RPMI8226 (cell line): ENCODE measurements around the gene PELO.
A peak's percentile ranks its signal among the peaks of the same experiment; 100 is the strongest.
"Not testable (repeated sequence)": the region's sequence is repeated elsewhere in the genome, so short reads cannot be mapped to it uniquely, and the experiment has no call there.

ENCODE experiments used
- DNase-seq: peaks from one replicate; pipeline ENCODE4 v3.0.0-alpha.2; 2015

Gene PELO, protein sequence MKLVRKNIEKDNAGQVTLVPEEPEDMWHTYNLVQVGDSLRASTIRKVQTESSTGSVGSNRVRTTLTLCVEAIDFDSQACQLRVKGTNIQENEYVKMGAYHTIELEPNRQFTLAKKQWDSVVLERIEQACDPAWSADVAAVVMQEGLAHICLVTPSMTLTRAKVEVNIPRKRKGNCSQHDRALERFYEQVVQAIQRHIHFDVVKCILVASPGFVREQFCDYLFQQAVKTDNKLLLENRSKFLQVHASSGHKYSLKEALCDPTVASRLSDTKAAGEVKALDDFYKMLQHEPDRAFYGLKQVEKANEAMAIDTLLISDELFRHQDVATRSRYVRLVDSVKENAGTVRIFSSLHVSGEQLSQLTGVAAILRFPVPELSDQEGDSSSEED

DNA sequence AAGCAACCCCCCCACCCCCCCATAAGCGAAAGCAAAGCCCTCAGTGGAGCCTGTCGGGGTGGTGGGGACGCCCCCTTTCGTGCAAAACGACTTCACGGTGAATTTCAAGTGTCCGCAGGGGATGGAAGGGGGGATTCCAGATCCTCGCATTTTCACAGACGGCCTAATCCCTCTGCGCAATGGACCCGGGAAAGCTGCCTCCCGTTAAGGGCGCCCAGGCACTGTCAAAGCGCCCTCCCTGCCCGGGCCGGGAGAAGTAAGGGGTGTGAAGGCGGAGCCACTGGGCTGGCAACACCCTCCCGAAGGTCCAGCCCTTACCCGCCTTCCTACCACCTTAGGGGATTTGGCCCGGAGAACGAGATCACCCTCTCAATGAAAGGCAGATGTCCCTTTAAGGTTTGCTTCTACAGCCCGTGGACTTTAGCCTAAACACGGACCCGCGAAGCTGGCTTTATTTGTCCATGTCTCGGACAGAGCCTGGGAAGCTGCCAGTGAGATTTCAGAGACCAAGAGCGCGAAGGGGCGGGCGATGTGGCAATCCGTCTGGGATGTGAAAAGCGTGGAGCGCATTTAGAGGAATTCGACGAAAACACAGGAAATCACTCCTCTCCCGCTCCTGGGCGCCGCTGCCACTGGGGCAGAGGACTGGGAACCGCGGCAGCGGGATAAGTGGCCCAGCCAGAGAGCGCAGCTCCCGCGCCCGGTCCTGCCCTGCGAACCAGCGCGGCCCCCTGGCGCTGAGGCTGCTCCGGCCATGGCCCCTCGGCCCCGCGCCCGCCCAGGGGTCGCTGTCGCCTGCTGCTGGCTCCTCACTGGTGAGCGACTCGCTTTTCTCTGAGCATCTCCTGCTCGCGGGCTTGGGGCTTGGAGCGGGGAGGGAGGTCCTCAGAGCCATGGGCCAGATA is at the start of gene PELO, which contains the start of gene ITGA1:
TSS of gene PELO (plus strand) at position 317 of the 905 bp plus-strand sequence. CDS start 12,479 bp downstream, outside the sequence.
TSS of gene ITGA1 (plus strand) at position 317 of the 905 bp plus-strand sequence. CDS start at position 755, 438 bp downstream.
- peak; percentile 39 for DNase-seq

DNA sequence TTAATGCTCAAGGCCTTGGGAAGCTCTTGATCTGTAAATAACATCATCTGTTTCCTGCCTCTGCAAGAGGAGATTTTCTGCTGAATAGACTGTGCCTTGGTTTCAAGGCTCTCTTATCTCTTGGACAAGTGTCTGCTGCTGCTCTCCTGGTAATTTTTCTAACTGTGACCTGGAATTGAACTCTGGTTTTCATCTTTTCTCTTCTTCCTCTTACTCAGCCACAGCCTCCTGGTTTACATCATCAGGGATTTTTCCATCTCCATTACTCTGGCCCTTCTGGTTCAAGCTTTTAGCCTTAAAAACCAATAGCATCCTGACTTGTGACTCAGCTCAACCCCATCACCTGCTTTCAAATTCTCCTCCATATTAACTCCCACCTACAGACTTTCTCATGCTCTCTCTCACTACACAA is 49.6 kb upstream of the PELO start:
- DNase-seq, result no peak

DNA sequence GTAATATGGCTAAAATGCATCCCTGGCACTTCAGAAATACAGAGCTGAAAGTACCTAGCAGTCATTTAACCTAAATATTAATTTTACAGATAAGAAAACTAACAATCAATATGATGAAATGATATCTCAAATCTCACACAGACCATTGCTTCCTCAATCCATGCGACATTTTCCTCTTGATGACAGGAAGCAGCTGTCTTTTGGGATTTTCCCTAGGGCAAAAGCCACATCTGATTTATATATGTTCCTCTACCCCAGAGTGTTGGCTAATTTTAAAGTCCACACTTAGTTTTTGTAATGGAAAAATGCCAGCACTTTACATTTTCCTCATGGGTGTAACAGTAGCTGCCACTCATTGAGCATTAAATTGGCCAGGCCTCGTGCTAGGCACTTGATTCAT is 47.7 kb upstream of the PELO start:
- DNase-seq, result no peak

DNA sequence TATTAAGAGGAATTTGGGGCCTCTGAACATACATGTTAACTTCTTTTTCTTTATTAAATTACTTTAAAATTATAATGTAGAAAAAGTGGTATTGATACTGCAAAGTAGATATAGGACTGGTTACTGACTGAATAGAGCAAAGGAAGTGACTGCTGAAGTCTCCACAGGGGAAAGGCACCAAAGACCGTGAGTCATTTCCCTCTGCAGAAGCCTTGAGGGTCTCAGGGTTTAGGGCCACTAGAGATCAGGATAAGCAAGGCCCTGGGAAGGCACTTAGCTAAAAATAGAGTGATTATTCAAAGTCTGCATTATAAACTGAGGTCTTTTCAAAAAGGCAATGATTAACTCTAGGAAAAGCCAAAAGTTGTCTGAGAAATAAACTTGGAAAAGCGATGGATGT is 44.7 kb upstream of the PELO start:
- no peak for DNase-seq

DNA sequence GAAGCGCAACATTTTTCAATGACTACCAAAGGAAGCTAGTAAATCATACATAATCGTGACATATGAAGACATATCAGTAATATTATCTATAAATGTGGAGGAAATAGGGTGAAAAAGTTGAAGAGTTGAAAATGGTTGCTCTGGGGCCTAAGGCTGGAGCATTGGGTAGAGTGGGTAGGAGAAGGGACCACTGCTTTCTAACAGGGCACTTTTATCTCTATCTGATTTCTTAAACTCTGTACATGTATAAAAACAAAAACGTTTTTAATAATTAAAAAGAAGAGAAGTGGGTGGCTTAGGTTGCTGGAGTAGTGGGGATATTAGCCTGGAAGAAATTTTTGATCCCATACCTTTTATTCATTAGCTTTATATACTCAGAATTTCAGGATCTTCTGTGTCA is 44.2 kb upstream of the PELO start:
- no peak for DNase-seq

DNA sequence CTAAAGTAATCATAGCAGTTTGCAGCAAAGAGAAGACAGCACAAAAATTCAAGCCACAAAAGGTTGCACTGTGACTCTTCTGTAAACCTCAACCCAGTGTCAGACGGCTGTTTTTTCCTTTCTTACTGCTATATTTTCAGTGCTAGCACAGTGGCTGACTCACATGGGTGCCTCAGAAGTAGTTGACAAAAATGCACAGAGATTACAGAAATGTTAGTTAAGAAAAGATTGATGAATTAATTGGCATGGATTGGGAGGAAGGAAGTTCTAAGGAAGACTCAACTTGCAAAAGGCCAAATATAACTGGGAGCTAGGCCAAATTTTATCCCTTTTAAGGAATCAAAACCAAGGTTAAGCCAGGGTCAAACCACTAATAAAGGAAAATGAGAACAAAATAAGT is 43.7 kb upstream of the PELO start:
- DNase-seq, result no peak

DNA sequence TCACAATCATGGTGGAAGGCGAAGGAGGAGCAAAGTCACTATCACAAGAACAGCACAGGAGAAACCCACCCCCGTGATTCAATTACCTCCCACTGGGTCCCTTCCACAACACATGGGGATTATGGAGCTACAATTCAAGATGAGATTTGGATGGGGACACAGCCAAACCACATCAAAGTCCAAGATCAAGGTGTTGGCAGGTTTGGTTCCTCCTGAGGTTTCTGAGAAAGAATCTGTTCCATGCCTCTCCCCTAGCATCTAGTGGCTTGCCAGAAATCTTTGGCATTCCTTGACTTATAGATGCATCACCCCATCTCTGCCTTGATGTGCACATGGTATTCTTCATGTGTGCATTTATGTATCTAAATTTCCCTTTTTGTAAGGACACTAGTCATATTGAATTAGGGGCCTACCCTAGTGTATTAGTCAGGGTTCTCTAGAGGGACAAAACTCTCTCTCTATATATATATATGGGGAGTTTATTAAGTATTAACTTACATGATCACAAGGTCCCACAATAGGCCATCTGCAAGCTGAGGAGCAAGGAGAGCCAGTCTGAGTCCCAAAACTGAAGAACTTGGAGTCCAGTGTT is 42.8 kb upstream of the PELO start:
- DNase-seq, result not testable (repeated sequence)

DNA sequence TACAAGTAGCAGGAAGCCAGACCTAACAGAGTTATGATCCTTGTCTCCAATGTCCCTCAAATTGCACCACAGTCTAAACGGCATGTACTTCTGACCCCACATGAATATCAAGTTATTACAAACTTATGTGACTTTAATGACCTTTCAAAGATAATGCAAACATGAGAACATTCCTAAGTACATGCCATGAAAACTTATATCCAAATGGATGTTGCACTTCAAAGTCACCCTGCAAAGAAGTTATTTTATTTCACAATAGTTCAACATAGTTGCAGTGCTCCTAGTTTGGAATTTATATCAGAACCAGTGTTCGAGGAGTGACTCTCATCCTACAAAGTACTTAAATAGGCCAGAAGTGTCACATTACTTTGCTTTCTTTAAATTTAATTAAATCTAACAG is 41.2 kb upstream of the PELO start:
- no peak for DNase-seq

DNA sequence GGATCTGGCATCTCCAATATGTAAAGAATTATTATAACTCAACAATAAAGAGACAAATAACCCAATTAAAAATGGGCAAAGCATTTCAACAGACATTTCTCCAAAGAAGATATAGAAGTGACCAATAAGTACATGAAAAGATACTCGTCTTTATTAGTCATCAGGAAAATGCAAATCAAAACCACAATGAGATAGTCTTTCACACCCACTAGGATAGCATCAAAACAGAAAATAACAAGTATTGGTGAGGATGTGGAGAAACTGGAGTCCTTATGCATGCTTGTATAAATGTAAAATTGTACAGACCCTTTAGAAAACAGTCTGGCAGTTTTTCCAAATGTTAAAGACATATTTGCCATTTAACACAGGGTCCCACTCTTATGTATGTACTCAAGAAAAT is 39.1 kb upstream of the PELO start:
- DNase-seq, result no peak

DNA sequence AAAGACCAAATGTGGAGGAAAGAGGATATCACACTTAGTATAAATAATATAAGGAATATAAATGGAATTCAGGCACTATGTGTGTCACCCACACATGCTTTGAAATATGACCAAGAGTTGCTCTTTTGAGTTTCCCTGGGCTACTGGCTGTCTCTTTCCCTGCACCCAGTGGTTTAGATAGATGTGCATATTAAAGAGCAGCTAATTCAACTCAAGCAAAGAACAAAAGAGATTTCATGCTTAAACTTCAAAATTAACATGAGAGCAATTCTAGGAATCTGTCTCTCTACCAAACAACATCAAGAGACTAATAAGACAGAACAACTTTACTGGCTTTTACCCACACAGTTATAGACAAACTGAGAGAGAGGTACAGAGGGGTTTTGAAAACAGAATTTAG is 38.0 kb upstream of the PELO start:
- DNase-seq, result no peak

DNA sequence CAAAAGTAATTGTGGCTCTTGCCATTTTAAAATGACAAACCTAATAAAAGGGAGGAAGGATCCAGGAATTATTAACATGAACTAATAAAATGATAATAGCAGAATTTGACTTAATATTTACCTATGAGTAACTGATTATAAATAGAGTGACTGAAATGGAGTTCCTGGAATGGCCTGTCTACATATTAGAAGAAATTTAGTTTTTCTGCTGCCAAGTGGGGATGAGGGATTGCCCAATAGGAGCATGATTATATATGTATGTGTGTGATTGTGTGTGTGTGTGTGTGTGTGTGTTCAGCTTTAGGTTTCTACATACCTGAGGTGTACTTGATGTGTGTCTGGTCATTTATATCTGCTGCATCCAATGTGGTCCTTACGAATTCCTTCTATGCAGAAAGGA is 36.6 kb upstream of the PELO start:
- DNase-seq, result no peak

DNA sequence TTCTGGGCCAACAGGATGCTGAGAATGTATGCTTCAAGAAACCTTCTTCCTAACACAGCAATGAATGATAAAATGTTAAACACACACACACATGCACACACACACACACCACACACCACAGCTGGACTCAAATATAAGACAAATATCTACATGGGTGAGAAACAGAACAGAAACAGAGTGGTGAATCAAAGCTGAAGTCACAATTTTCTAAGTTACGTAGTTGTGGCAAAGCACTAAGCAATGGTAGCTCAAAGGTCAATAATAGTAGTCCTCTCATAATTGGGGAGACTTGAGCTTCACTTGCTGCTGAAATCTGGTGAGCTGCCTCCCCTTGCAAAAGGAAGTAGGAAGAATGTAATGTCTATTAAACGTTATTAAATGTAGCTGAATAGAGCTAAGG is 33.7 kb upstream of the PELO start:
- DNase-seq, result no peak

DNA sequence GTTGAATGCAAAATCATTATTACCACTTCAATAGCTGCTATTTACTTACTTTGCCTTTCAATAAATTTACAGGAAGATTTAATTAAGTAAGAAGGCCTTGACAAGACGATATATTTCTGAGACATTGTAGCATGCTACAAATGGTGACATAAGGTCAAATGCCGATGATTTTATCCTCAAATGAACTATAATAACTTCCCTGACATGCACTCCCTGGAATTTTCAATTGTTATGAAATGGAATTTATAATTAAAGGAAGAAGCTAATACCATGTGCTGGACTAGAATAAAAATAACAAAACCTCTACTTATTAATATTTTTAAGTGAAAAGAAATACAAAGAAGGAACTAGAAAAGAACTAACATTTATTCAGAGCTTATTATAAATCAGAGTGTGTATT is 30.2 kb upstream of the PELO start:
- no peak for DNase-seq

DNA sequence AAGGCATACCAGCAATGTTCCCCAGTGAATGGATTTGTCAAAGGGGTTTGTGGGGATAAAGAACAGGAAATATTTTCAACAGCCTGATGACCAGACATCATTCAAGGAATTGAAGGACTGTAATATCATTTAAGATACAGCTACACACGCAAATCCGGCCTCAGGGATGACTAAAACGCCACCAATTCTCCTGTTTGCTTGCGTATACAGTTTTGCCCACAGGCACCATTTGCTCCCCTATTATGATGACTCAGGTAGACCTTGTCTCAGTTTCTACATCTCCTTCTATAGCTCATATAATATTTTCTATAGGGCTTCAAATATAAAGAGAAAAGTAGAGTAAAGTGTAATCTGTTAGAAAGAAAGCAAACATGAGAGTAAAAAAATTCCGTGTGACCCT is 29.7 kb upstream of the PELO start:
- DNase-seq, result no peak

DNA sequence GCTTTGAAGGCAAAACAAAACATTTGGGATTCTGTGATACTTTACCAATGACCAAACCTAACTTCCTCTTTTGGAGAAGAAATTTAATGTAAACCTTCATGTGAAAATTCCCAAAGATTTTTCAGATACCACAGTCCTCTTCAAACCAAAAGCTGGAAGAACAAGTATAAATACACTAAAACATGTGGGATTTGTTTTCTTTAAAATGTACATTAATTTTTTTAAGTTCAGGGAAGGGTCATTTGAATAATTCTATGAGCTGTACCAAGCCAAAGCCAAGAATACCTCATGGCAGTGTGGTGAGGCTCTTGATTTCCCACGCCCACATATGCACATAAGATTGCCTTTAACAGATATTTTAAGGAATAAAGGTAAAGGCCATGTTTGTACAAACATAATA is 28.4 kb upstream of the PELO start:
- DNase-seq, result no peak

DNA sequence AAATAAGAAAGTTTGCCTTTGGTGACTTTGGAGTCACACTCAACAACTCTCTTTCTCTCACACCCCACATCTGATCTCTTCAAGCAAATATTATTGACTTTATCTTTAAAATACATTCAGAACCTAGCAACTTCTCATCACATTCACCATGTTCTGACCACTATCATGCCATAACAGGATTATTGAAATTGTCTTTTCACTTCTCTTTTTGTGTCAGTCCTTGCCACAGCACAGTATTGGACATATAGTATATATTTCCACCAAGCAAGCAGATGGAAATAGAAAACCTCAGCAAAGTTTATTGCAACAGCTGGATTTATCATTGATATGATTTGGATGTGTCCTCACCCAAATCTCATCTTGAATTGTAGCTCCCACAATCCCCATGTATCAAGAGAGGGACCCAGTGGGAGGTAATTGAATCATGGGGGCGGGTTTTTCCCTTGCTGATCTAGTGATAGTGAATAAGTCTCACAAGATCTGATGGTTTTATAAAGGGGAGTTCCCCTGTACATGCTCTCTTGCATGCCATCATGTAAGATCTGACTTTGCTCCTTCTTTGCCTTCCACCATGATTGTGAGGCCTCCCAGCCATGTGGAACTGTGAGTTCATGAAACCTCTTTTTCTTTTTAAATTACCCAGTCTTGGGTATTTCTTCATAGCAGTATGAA is 26.9 kb upstream of the PELO start:
- no peak for DNase-seq

DNA sequence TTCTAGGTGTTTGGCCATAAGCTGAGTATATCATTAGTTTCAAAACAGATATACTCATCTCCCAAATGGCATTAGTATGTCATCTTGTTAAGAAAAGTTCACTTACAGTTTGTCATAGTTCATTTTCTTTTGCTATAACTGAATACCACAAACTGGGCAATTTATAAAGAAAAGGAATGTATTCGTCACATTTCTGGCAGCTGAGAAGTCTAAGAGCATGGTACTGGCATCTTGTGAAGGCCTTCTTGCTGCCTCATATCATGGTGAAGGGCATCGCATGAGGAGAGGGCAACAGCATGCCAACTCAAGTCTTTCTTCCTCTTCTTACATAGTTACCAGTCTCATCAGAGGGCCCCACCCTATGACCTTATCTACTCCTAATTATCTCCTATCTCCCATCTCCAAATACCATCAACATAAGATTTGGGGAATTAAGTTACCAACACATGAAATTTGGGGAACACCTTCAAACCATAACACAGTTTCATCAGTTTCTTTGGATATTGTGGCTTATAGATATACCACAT is 20.4 kb upstream of the PELO start:
- DNase-seq, result no peak

DNA sequence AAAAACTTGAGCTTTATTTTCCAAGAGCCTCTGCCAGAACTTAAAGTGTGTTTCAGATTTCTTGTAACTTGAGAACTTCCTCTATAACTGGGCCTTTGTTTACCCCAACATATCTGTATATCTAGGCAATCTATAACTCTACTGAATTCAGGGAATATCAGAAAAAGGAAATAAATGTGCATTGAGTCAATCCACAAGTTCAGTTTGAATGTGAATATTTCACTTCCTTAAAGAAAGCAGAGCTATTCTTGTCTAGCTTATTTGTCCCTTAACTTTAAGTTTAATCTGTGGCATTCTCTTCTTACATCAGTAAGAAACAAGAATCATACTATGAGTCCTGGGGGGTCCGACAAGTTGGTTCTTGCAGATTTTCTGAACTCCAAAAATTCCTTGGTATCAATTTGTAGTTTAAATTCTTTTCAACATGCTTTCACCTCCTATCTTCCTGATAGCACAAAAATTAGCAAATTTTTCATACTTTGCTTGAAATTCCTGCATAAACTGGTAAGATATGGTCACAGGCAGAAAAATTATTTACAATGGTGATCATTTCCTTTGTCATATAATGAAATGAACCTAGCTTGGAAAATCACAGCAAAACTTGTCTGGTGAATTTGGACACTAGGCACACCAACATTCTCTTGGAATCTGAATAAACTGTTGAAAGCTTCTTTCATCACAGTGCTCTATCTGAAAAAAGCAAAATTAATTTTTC is 19.8 kb upstream of the PELO start:
- no peak for DNase-seq

DNA sequence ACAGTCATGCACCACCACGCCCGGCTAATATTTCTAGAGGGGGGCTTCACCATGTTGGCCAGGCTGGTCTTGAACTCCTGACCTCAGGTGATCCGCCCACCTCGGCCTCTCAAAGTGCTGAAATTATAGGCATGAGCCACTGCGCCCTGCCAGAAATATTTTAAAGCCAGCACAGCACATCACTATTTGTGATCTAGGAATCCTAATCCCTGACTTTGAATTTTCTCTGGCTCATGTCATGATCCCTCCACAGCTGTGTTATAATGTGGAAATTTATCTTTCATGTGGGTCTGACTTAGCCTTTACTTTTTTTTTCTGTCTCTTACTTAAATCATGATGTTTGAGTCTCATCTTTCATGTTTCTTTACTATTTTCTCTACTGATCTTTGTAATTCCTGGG is 18.7 kb upstream of the PELO start:
- no peak for DNase-seq

DNA sequence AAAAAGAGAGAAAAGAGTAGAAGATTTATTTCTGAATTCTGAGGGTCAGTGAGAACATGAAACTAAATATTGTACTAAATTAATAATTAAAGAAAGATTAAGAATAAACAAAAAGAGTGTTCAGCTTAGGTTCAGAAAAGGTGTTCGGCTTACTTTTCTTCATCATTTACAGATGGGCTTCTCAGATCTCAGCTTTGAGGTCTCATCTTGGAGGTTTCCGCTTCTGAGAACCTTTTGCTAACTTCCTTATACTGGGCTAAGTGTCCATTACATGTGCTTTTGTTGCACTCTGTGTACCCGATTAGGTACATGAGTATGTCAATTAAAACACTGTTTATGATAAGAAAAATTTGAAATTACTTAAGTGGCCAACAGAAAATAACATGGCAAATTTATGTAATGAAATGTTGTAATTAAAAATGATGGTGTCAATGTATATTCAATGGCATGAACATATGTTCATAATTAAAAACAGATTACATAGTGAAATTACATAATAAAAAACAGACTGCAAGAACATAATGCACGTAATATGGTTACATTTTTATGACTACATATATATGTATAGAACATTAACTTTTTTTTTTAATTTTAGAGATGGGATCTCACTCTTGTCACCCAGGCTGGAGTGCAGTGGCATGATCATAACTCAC is 17.3 kb upstream of the PELO start:
- no peak for DNase-seq

DNA sequence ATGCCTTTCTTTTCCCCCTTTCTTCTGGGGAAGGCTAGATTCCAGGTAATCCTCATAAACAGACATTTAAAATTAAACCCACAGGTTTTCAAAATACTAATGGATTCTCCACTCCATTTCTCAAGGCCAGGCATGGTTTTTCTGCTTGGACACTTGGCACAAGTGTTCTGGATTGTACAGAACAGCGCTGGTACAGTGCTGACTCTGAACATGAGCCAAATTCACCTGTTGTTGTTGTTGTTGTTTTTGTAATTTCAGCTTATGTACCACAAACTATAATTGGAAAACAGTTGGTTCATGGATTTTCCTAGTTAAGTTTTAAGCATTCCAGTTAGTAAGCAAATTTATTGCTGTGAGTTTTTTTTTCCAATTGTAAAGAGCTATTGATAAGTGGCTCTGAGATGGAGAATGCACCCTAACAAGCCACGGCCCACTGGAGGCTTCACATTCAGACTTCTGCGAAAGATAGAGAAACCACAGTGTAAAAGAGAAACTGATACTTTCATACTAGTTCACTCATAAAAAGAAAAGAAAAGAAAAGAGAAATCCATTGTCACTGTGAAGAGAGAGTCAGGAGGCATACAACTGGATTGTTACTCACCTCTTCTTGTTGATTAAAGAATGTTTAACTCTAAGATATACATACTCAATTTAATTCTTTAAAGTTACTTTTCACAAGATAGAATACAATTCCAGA is 16.2 kb upstream of the PELO start:
- no peak for DNase-seq
